Astrocyte of the spinal cord (primary cell): ENCODE results near the gene TTC9C.

Source experiments
- DNase-seq: peaks from one replicate; pipeline ENCODE4 v3.0.0; 2011; ENCODE audit warnings: low read depth, low spot score
- H3K4me3 ChIP-seq: 2 replicates; pipeline ENCODE4 v1.5.1; 2011; ENCODE audit warnings: low read depth, mild to moderate bottlenecking, low read length, moderate library complexity
- in situ Hi-C: cut with HindIII; loops from 2 replicates; pipeline ENCODE4 v1.10.0; 2017; ENCODE audit warnings: low sequenced_read_pairs
- TF ChIP-seq, protein P1 (sequence below): IDR thresholded peaks from 2 replicates; pipeline ENCODE4 v1.5.1; 2012; ENCODE audit warnings: low read depth, mild to moderate bottlenecking, low read length, inconsistent platforms

The TTC9C gene

DNA sequence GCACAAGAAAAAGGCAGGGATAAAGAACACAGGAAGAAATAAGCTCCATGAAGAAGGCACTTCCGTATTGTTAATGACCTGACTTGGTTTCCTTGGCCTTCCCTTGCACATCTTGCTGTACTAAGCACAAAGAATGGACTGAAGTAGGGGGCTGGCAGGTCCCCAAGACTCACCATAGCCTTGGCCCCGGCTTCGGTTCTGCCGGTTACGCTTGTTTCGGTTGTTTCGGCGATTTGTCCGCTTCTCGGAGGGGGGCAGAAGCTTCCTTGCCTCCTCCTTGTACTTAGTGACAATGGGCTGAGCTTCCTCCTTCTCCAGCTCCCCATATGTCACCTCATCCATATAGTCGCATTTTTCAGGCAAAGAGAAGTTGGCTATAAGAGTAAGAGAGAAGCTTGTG, 11.5 kb upstream of the TTC9C start:
- H3K4me3 ChIP-seq, result no peak overlapping the region
- TF ChIP-seq, protein P1, sequence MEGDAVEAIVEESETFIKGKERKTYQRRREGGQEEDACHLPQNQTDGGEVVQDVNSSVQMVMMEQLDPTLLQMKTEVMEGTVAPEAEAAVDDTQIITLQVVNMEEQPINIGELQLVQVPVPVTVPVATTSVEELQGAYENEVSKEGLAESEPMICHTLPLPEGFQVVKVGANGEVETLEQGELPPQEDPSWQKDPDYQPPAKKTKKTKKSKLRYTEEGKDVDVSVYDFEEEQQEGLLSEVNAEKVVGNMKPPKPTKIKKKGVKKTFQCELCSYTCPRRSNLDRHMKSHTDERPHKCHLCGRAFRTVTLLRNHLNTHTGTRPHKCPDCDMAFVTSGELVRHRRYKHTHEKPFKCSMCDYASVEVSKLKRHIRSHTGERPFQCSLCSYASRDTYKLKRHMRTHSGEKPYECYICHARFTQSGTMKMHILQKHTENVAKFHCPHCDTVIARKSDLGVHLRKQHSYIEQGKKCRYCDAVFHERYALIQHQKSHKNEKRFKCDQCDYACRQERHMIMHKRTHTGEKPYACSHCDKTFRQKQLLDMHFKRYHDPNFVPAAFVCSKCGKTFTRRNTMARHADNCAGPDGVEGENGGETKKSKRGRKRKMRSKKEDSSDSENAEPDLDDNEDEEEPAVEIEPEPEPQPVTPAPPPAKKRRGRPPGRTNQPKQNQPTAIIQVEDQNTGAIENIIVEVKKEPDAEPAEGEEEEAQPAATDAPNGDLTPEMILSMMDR, result no peak
- DNase-seq, result no peak
- in situ Hi-C loops, result no loop called here

DNA sequence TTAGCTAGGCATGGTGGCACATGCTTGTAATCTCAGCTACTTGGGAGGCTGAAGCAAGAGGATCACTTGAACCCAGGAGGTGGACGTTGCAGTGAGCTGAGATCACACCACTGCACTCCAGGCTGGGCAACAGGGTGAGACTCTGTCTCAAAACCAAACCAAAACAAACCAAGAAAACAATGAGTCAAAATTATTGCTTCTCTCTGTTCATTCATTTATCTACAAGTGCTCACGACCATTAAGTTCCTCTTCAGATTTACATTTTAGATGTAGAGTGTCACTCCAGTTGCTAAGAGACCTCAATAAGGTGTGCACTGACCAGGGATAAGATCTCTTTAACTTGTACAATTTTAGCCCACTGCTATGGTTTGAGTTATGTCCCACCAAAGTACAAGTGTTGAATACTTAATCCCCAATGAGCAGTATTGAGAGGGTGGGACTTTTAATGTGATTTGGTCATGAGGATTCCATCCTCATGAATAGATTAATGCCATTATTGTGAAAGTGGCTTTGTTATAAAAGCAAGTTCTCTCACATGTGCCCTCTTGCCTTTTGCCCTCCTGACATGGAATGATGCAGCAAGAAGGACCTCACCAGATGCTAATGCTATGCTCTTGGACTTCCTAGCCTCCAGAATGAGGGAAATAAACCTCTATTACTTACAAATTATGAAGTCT, 8.8 kb upstream of the TTC9C start:
- in situ Hi-C loops, result no loop called here
- TF ChIP-seq, protein P1, result no peak
- DNase-seq, result no peak
- H3K4me3 ChIP-seq, result no peak overlapping the region

DNA sequence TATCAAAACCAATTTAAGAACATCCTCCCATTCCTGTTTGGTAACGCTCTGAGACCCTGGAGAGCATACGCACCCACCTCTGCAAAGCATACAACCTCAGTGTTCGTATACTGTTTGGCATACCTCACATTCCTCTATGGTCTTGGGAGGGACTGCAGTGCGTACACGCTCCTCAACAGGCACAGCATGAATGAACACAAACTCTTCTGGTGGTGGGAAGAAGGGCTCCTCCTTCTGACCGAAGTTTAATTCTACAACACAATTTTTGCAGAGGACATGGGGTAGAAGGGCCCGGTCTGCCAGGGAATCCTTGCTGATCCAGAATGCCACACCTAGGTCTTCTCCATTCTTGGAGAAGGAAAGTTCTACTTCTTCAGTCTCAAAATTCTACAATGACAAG, 6.3 kb upstream of the TTC9C start:
- TF ChIP-seq, protein P1, result peak; percentile 13
- peak; percentile 39 for DNase-seq
- in situ Hi-C loops, result no loop called here
- H3K4me3 ChIP-seq, result no peak overlapping the region

GRCh38 chr11:62724171-62724570, 4.1 kb upstream of the TTC9C start:
- no peak for DNase-seq
- TF ChIP-seq, protein P1, result no peak
- in situ Hi-C loops, result no loop called here
- H3K4me3 ChIP-seq, result peak overlapping the region; percentile 78

DNA sequence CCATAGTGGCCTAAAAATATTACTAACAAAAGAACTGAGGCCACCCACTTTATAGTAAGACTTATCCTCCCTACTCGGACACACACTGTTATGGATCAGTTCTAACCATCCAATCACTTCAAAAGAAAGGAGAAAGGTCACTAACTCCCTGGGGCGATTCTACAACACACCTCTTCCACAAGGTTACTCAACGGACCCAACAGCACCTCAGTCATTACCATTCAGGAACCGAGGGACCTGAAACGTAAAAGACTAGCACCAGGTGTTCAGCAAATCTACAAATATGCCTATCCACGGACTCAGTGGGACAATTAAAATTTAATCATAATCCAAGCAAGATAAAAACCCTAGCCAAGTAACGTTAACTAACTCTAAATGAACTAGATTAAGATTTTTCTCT, 2.6 kb upstream of the TTC9C start:
- H3K4me3 ChIP-seq, result peak overlapping the region; percentile 78
- DNase-seq, result no peak
- in situ Hi-C loops, result no loop called here

DNA sequence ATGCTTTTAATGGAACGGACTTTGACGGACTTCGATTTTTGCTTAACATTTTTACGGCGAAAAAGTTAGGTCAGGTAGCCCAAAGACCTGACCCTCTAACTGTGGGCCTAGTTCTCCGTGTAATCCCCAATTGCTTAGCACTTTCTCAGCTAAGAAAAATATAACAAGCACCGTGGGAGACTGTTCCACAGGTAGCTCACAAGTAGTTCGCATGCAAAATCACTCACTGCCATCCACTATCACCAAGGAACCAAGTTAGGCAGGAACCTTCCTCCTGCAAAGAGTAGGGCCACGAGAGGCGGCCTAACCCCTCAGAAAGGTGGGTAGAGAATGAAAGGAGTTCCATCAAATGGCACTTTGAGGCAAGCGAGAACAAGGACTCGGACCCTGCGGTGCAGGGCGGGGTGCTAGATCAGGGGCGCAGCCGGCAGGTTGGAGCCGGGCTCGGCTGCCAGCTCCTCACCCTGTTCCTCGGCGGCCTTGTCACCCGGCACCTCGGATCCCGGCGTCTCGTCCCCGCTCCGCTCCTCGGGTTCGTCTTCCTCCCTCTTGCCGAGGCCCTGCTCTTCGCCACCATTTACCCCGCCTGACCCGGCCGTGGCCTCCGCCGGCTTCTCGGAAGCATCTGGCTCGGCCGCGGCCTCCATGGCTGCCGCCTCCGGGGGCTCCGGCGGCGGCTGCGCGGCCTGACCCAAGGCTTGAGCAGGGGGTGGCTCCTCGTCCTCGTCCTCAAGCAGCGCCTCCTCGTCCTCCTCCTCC, 2.0 kb upstream of the TTC9C start:
- DNase-seq, result no peak
- peak overlapping the region; percentile 78 for H3K4me3 ChIP-seq
- in situ Hi-C loops, result no loop called here
- TF ChIP-seq, protein P1, result no peak

More for the DNA sequence above, 2.6 kb upstream of the TTC9C start:
- TF ChIP-seq, protein P1, result no peak
